Measurements from ENCODE around the gene ELMO2.

DNA sequence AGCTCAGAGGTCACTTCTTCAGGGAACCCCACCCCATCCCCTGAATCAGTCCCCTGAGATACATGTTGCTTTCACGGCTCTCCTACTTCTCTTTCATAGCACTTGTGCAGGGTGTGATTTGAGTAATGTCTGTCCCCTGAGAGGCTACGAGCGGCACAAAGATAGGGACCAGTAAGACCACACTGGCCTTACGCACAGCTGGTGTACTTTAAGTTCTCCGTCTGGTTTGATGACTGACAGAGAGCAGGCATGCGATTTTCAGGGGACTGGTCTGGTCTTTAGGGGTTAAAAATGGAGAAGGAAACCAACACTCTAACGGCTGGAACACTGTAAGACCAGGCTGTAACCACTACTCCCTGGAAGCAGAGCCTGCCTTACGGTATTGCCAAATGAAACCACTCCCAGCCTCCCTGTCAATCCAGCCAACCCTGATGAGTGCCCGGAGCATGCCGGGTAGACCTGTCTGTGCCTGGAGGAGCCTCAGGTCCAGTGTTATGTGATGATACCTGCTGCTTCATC is 47.1 kb downstream of the ELMO2 start:
- TF ChIP-seq, protein P1, sequence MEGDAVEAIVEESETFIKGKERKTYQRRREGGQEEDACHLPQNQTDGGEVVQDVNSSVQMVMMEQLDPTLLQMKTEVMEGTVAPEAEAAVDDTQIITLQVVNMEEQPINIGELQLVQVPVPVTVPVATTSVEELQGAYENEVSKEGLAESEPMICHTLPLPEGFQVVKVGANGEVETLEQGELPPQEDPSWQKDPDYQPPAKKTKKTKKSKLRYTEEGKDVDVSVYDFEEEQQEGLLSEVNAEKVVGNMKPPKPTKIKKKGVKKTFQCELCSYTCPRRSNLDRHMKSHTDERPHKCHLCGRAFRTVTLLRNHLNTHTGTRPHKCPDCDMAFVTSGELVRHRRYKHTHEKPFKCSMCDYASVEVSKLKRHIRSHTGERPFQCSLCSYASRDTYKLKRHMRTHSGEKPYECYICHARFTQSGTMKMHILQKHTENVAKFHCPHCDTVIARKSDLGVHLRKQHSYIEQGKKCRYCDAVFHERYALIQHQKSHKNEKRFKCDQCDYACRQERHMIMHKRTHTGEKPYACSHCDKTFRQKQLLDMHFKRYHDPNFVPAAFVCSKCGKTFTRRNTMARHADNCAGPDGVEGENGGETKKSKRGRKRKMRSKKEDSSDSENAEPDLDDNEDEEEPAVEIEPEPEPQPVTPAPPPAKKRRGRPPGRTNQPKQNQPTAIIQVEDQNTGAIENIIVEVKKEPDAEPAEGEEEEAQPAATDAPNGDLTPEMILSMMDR (IDR thresholded peaks at IDR 0.05): no peak
- TF ChIP-seq POLR2A (IDR thresholded peaks at IDR 0.05): no peak
